IMR-90 (cell line): Measurements from ENCODE around the gene RBM15B. TPM values are rescaled to one million over a fixed set of nuclear protein-coding genes. Genes with fewer than 3 reads are reported as not detected.

Source experiments
- ATAC-seq: fragments of 200-7000 bp; cut with Tn5 transposase; 2 replicates; pipeline ENCODE4 v1.9.1; 2020; ENCODE audit warnings: low read depth, mild to moderate bottlenecking, moderate library complexity
- BruUV-seq: library from RNA; stranded (reverse); fragments of 400-500 nt; replicated peaks from 2 replicates; lab custom pipeline; 2021; lab: Mats Ljungman, UMichigan
- CTCF ChIA-PET: fragments of 300-600 bp; formaldehyde crosslinking; extraction: SDS; loops from one replicate; lab custom pipeline; 2021; ENCODE audit warnings: antibody characterized with exemption; lab: Yijun Ruan, JAX
- POLR2A ChIA-PET: fragments of 300-600 bp; sonication (Branson Sonifier 250); formaldehyde crosslinking; loops from one replicate; lab custom pipeline; 2022; ENCODE audit warnings: antibody characterized with exemption; ENCODE audit not compliant: unreplicated experiment; lab: Charles Lee
- DNase-seq: peaks from one replicate; pipeline ENCODE4 v3.0.0; 2013
- H2AFZ ChIP-seq: replicated peaks from 2 replicates; pipeline ENCODE3; 2013; ENCODE audit warnings: low read length, mild to moderate bottlenecking; ENCODE audit not compliant: poor library complexity
- H2AK5ac ChIP-seq: 2 replicates; pipeline ENCODE4 v1.6.1; 2013; ENCODE audit warnings: low read depth, low read length, inconsistent platforms
- H2AK9ac ChIP-seq: replicated peaks from 2 replicates; pipeline ENCODE3; 2013; ENCODE audit warnings: mild to moderate bottlenecking, low read depth, low read length, moderate library complexity; ENCODE audit not compliant: poor library complexity
- H2BK120ac ChIP-seq: 2 replicates; pipeline ENCODE4 v1.6.1; 2013; ENCODE audit warnings: low read depth, low read length, inconsistent platforms
- H2BK15ac ChIP-seq: 3 replicates; pipeline ENCODE4 v1.6.1; 2013; ENCODE audit warnings: low read depth, low read length, inconsistent platforms
- H2BK20ac ChIP-seq: 2 replicates; pipeline ENCODE4 v1.6.1; 2013; ENCODE audit warnings: low read depth, mild to moderate bottlenecking, inconsistent platforms, low read length, moderate library complexity
- H2BK5ac ChIP-seq: 2 replicates; pipeline ENCODE4 v1.6.1; 2013; ENCODE audit warnings: mild to moderate bottlenecking, low read depth, low read length, inconsistent platforms; ENCODE audit not compliant: poor library complexity, severe bottlenecking
- H3K14ac ChIP-seq: replicated peaks from 2 replicates; pipeline ENCODE4 v1.6.1; 2013; ENCODE audit warnings: low read depth, low read length, inconsistent platforms
- H3K18ac ChIP-seq: 2 replicates; pipeline ENCODE4 v1.6.1; 2013; ENCODE audit warnings: low read depth, low read length, control low read depth
- H3K23ac ChIP-seq: 2 replicates; pipeline ENCODE4 v1.6.1; 2013; ENCODE audit warnings: low read depth, low read length, inconsistent platforms
- H3K27ac ChIP-seq: 2 replicates; pipeline ENCODE4 v1.5.1; 2013; ENCODE audit warnings: mild to moderate bottlenecking, control low read depth, low read length; ENCODE audit not compliant: insufficient read depth
- H3K27me3 ChIP-seq: 2 replicates; pipeline ENCODE4 v1.6.1; 2013; ENCODE audit warnings: low read length; ENCODE audit not compliant: control insufficient read depth, insufficient read depth
- H3K36me3 ChIP-seq: 2 replicates; pipeline ENCODE4 v1.6.1; 2013; ENCODE audit warnings: low read length, mixed read lengths; ENCODE audit not compliant: control insufficient read depth, insufficient read depth
- H3K4ac ChIP-seq: 2 replicates; pipeline ENCODE4 v1.6.1; 2013; ENCODE audit warnings: low read depth, low read length, inconsistent platforms
- H3K4me1 ChIP-seq: 2 replicates; pipeline ENCODE4 v1.6.1; 2013; ENCODE audit warnings: low read length, mixed read lengths; ENCODE audit not compliant: control insufficient read depth, insufficient read depth
- H3K4me2 ChIP-seq: 2 replicates; pipeline ENCODE4 v1.6.1; 2013; ENCODE audit warnings: low read depth, mild to moderate bottlenecking, control low read depth, low read length, moderate library complexity
- H3K4me3 ChIP-seq: 2 replicates; pipeline ENCODE4 v1.5.1; 2013; ENCODE audit warnings: low read depth, mild to moderate bottlenecking, control low read depth, low read length, moderate library complexity; ENCODE audit not compliant: insufficient read depth
- H3K56ac ChIP-seq: 2 replicates; pipeline ENCODE4 v1.6.1; 2013; ENCODE audit warnings: low read length, inconsistent platforms; ENCODE audit not compliant: insufficient read depth; ENCODE audit errors: extremely low read depth
- H3K79me1 ChIP-seq, 2 experiments: 2 replicates each; pipeline ENCODE4 v1.6.1; 2013; ENCODE audit warnings: low read length in 2 of 2, inconsistent platforms in 1 of 2, low read depth in 1 of 2
- H3K9ac ChIP-seq: 2 replicates; pipeline ENCODE4 v1.6.1; 2013; ENCODE audit warnings: low read depth, low read length, control low read depth
- H3K9me1 ChIP-seq: 2 replicates; pipeline ENCODE4 v1.6.1; 2013; ENCODE audit warnings: low read length, inconsistent platforms; ENCODE audit not compliant: insufficient read depth
- H3K9me3 ChIP-seq: 2 replicates; pipeline ENCODE4 v1.6.1; 2013; ENCODE audit warnings: low read length; ENCODE audit not compliant: control insufficient read depth, insufficient read depth
- H4K20me1 ChIP-seq: 2 replicates; pipeline ENCODE4 v1.6.1; 2013; ENCODE audit warnings: low read length, inconsistent platforms; ENCODE audit not compliant: insufficient read depth
- H4K5ac ChIP-seq: 2 replicates; pipeline ENCODE4 v1.6.1; 2013; ENCODE audit warnings: mild to moderate bottlenecking, low read depth, low read length, control low read depth
- H4K8ac ChIP-seq, 2 experiments: 2 replicates each; pipeline ENCODE4 v1.6.1; 2013; ENCODE audit warnings: low read depth in 2 of 2, low read length in 2 of 2, control low read depth in 1 of 2, inconsistent platforms in 1 of 2
- H4K91ac ChIP-seq: 2 replicates; pipeline ENCODE4 v1.6.1; 2013; ENCODE audit warnings: low read depth, low read length, inconsistent platforms; ENCODE audit not compliant: insufficient read depth
- BHLHE40 ChIP-seq: fragments of 150-350 bp; IDR thresholded peaks from 2 replicates; pipeline ENCODE4 v1.6.1; 2016; ENCODE audit warnings: mild to moderate bottlenecking, low read depth, low read length
- MAFK ChIP-seq: IDR thresholded peaks from 2 replicates; pipeline ENCODE4 v1.6.1; 2012; ENCODE audit warnings: low read depth, low read length, improper control_type of control experiment
- RCOR1 ChIP-seq: IDR thresholded peaks from 2 replicates; pipeline ENCODE4 v1.6.1; 2012; ENCODE audit warnings: mild to moderate bottlenecking, low read length, improper control_type of control experiment; ENCODE audit not compliant: insufficient replicate concordance
- WGBS, 2 experiments: methylation state at CpG; one replicate each; pipeline versions ENCODE4 v1.1.5 to v1.1.7; 2013; ENCODE audit warnings: missing lambda C conversion rate in 2 of 2; ENCODE audit not compliant: insufficient read length in 1 of 2; ENCODE audit errors: extremely low coverage in 2 of 2; 5-methylcytosine and 5-hydroxymethylcytosine counted together
- dilution Hi-C: fragments of 300-500 bp; cut with HindIII; formaldehyde crosslinking; loops from one replicate; pipeline ENCODE4 v1.14.3; 2018; ENCODE audit warnings: low sequenced_read_pairs; ENCODE audit not compliant: unreplicated experiment
- in situ Hi-C: fragments of 300-500 bp; cut with MboI; formaldehyde crosslinking; loops from 3 replicates; pipeline ENCODE4 v1.14.3; 2019; ENCODE audit warnings: low sequenced_read_pairs, inconsistent platforms, mixed read lengths
- intact Hi-C: fragments of 100-400 bp; cut with micrococcal nuclease; formaldehyde crosslinking; loops from 2 replicates; pipeline ENCODE4 v1.10.0; 2022
- polyA plus RNA-seq, 3 experiments: library from polyadenylated mRNA; depleted of rRNA; stranded (reverse); fragments of >200 nt; gene quantifications; 2 replicates each; pipeline ENCODE4 v1.2.3, GENCODE V29; 2012; ENCODE audit warnings: low replicate concordance in 1 of 3
- total RNA-seq: library from RNA; depleted of rRNA; stranded (reverse); fragments of >200 nt; gene quantifications from 2 replicates; pipeline ENCODE4 v1.2.3, GENCODE V29; 2012

RBM15B gene
- total and polyA plus RNA-seq, 2 of the 4 experiments (the other 2 are of a cell fraction) = 16.2 to 17.4 TPM

- no peak for TF ChIP-seq BHLHE40
Observed at GRCh38 chr3:51371943-51372557, 19.0 kb upstream of the RBM15B start (continued).

GRCh38 chr3:51373658-51374421 lies 17.2 kb upstream of the RBM15B start:
- Histone ChIP-seq H3K4me3 (no peak overlapping the region), H2BK5ac (no peak overlapping the region), H2AFZ (no peak overlapping the region), H3K4me2 (no peak overlapping the region), H2AK5ac (no peak overlapping the region), H3K23ac (no peak overlapping the region), H3K14ac (no peak overlapping the region), H4K20me1 (no peaks in the 10 kb centered on the region), H3K79me1 (no peaks in the 10 kb centered on the region), H3K9me3 (no peaks in the 10 kb centered on the region), H4K8ac (no peak overlapping the region), H3K4ac (no peak overlapping the region), H3K56ac (no peak overlapping the region), H3K9ac (no peak overlapping the region), H3K18ac (no peak overlapping the region), H3K9me1 (no peaks in the 10 kb centered on the region), H3K4me1 (no peaks in the 10 kb centered on the region), H3K27ac (no peak overlapping the region), H2BK20ac (no peak overlapping the region), H2AK9ac (no peak overlapping the region), H2BK15ac (no peak overlapping the region), H4K5ac (no peak overlapping the region), H3K27me3 (peaks cover 12% of the 10 kb centered on the region), H4K91ac (no peak overlapping the region), H3K36me3 (no peaks in the 10 kb centered on the region), H2BK120ac (no peak overlapping the region)
- in situ Hi-C loops = loop anchor here (5.0 to 10.0 kb wide), 4 partner anchors 277 to 802 kb away; partner anchors contain the start of gene MAPKAPK3
- dilution Hi-C loops = loop anchor here (25.0 kb wide), 1 partner anchor 262 kb away; no protein-coding TSS in a partner anchor
- CTCF ChIA-PET = no interaction called here
- intact Hi-C loops = loop anchor here (2.0 kb wide), 2 partner anchors 63 to 403 kb away; no protein-coding TSS in a partner anchor
- no peak for ATAC-seq
- POLR2A ChIA-PET = no interaction called here
- WGBS, 2 experiments = no CpG with 5 or more reads among the region's 5 CpGs
- BruUV-seq = no TSS peak
- TF ChIP-seq RCOR1 = no peak
- no peak for TF ChIP-seq MAFK
- no peak for DNase-seq
